ENCODE data around the gene ZMAT2. TPM values are rescaled to one million over a fixed set of nuclear protein-coding genes. Genes with fewer than 3 reads are reported as not detected.

Gene ZMAT2
- total and polyA plus RNA-seq, 2 of the 8 experiments (the other 6 are each of a cell fraction or from before 2014, with no cell fraction given): 56.8 to 65.9 TPM

DNA sequence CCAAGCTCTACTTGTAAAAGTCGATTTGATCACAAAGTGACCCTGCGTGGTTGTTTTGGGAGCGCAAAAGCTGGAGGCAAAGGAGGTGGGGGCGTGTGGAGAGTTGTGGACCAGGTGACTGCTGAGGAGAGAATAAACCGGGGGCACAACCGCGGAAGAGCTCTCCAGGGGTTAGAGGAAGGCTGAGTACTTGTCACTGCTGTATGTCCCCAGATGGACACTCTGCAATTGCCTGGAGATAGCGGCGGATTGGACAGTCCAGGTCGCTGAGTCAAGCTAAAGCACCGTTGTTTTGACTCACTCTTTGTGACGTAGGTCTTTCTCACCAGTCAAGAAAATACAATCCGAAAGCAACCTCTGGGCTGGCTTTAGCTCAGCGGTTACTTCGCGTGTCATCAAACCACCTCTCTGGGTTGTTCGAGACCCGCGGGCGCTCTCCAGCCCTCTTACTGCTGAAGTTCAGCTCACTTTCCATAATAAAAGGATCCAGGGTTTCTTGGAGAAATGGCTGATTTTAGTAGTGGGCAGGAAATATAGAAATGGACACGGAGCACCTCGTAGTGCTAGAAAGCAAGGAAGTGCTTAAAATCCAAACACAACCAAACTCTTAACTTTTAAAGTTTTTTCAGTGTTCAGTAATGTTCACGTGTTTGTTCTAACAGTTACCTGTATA, 25.7 kb downstream of the ZMAT2 start (continued):
- TF ChIP-seq ASH2L (IDR thresholded peaks at IDR 0.05; ENCODE audit: low read length) (peak; percentile 50), SIN3A (conservative IDR thresholded peaks at IDR 0.05 in 1 of 2, IDR thresholded peaks at IDR 0.05 in 1 of 2; ENCODE audit: low read depth in 1 of 2, low read length in 2 of 2) (0 out of 4 replicates have a peak, but pooled peaks have one; percentile 35 to 52), BACH1 (IDR thresholded peaks at IDR 0.05; ENCODE audit: low read length) (peak; percentile 77; the same call in 1 of the 2 replicates), SP1 (IDR thresholded peaks at IDR 0.05; ENCODE audit: low read depth, low read length) (no peak), SIX5 (IDR thresholded peaks at IDR 0.05; ENCODE audit: low read depth, low read length) (no peak), NANOG (IDR thresholded peaks at IDR 0.05; ENCODE audit: insufficient read depth, low read depth, low read length, poor library complexity, severe bottlenecking) (no peak), MAFK (IDR thresholded peaks at IDR 0.05; ENCODE audit: low read depth, low read length) (peak; percentile 66; the same call in 1 of the 2 replicates), EZH2 (IDR thresholded peaks at IDR 0.05; ENCODE audit: low read depth, low read length, severe bottlenecking) (no peak), TCF12 (IDR thresholded peaks at IDR 0.05; ENCODE audit: low read depth, low read length) (no peak), POU5F1 (IDR thresholded peaks at IDR 0.05; ENCODE audit: low read depth, low read length) (0 out of 2 replicates have a peak, but pooled peaks have one; percentile 37), CREB1 (IDR thresholded peaks at IDR 0.05) (peak; percentile 88), TEAD4 (IDR thresholded peaks at IDR 0.05; ENCODE audit: low read depth, low read length) (no peak), KDM5A (IDR thresholded peaks at IDR 0.05; ENCODE audit: low read length) (no peak), EP300 (IDR thresholded peaks at IDR 0.05; ENCODE audit: borderline replicate concordance in 1 of 2, low read depth in 2 of 2, low read length in 2 of 2) (no peak), CTBP2 (IDR thresholded peaks at IDR 0.05; ENCODE audit: borderline replicate concordance, insufficient read depth, insufficient read length, low read length) (no peak), SIRT6 (IDR thresholded peaks at IDR 0.05; ENCODE audit: low read length) (no peak), RNF2 (IDR thresholded peaks at IDR 0.05; ENCODE audit: borderline replicate concordance, low read depth, low read length, missing control alignments, poor library complexity, severe bottlenecking) (no peak), CHD2 (IDR thresholded peaks at IDR 0.05; ENCODE audit: low read length) (no peak), JUN (IDR thresholded peaks at IDR 0.05; ENCODE audit: low read depth, low read length) (no peak)
- TF ChIP-seq, protein P1, sequence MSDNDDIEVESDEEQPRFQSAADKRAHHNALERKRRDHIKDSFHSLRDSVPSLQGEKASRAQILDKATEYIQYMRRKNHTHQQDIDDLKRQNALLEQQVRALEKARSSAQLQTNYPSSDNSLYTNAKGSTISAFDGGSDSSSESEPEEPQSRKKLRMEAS (IDR thresholded peaks at IDR 0.05): no peak
- TF ChIP-seq, protein P2, sequence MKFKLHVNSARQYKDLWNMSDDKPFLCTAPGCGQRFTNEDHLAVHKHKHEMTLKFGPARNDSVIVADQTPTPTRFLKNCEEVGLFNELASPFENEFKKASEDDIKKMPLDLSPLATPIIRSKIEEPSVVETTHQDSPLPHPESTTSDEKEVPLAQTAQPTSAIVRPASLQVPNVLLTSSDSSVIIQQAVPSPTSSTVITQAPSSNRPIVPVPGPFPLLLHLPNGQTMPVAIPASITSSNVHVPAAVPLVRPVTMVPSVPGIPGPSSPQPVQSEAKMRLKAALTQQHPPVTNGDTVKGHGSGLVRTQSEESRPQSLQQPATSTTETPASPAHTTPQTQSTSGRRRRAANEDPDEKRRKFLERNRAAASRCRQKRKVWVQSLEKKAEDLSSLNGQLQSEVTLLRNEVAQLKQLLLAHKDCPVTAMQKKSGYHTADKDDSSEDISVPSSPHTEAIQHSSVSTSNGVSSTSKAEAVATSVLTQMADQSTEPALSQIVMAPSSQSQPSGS (IDR thresholded peaks at IDR 0.05; ENCODE audit: low read length): peak; percentile 65; the same call in 1 of the 2 replicates
- TF ChIP-seq, protein P3, sequence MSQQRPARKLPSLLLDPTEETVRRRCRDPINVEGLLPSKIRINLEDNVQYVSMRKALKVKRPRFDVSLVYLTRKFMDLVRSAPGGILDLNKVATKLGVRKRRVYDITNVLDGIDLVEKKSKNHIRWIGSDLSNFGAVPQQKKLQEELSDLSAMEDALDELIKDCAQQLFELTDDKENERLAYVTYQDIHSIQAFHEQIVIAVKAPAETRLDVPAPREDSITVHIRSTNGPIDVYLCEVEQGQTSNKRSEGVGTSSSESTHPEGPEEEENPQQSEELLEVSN (IDR thresholded peaks at IDR 0.05): no peak
